GM18511 (cell line): Measurements from ENCODE around the gene SMPD2.

ENCODE experiments used
- ATAC-seq: cut with Tn5 transposase; IDR thresholded peaks from one replicate; pipeline ENCODE4 v1.9.1; 2021; ENCODE audit warnings: mild to moderate bottlenecking, moderate library complexity; ENCODE audit not compliant: unreplicated experiment

The SMPD2 gene

GRCh38 chr6:109446541-109446940 lies 6.0 kb downstream of the SMPD2 start:
- no peak for ATAC-seq

GRCh38 chr6:109447087-109447486 lies 6.6 kb downstream of the SMPD2 start:
- no peak for ATAC-seq

GRCh38 chr6:109447878-109448555 lies 7.5 kb downstream of the SMPD2 start:
- no peak for ATAC-seq

GRCh38 chr6:109448615-109449014 lies 8.1 kb downstream of the SMPD2 start:
- no peak for ATAC-seq

- no peak for ATAC-seq
Observed at GRCh38 chr6:109449064-109449794, 8.7 kb downstream of the SMPD2 start.

GRCh38 chr6:109449795-109450673 lies 9.5 kb downstream of the SMPD2 start:
- no peak for ATAC-seq

GRCh38 chr6:109450801-109451200 lies 10.3 kb downstream of the SMPD2 start:
- ATAC-seq: no peak

- no peak for ATAC-seq
Observed at GRCh38 chr6:109451376-109451775, 10.9 kb downstream of the SMPD2 start.

- no peak for ATAC-seq
Observed at GRCh38 chr6:109452181-109452580, 11.7 kb downstream of the SMPD2 start.

GRCh38 chr6:109453156-109453555 lies 12.6 kb downstream of the SMPD2 start:
- no peak for ATAC-seq

- no peak for ATAC-seq
Observed at GRCh38 chr6:109453594-109454495, 13.3 kb downstream of the SMPD2 start.

- peak; percentile 39 for ATAC-seq
Observed at GRCh38 chr6:109454496-109455436, 14.2 kb downstream of the SMPD2 start.

- ATAC-seq: peak; percentile 60
Observed at GRCh38 chr6:109455437-109456110, 15.1 kb downstream of the SMPD2 start, which contains the start of gene MICAL1. Gene MICAL1, minus strand, starts transcription at chr6:109455772. Its CDS starts 1,576 bp downstream, at chr6:109454196.

- peak; percentile 4 for ATAC-seq
Observed at GRCh38 chr6:109456111-109456583, 15.6 kb downstream of the SMPD2 start.

GRCh38 chr6:109456710-109457561 lies 16.4 kb downstream of the SMPD2 start:
- no peak for ATAC-seq

GRCh38 chr6:109457562-109457996 lies 17.1 kb downstream of the SMPD2 start:
- ATAC-seq: no peak

- ATAC-seq: peak; percentile 31
Observed at GRCh38 chr6:109458774-109459531, 18.4 kb downstream of the SMPD2 start.
